Measurements from ENCODE around the gene PRDM1.

DNA sequence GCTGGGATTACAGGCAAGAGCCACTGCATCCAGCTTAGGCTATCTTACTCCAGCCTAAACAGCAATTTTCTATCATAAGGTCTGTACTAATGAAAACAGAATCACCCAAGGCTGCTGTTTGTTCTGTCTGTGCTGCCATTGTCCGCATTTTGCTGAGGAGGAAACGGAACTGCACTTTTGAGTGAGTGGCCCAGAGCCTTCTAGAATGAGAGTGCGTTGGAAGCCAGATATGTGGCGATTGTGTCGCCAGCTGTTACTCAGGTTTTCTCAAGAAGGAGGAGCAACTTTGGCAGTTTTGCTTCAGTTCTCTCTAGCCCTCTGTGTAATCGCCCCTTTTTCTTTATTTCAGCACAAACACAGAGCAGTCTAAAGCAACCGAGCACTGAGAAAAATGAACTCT lies 18.3 kb downstream of the PRDM1 start:
- no peak for TF ChIP-seq GATA2 (IDR thresholded peaks at IDR 0.05; ENCODE audit: low read depth, low read length)
- TF ChIP-seq GATA3 (IDR thresholded peaks at IDR 0.05; ENCODE audit: low read depth, low read length): no peak
